ENCODE measurements around the gene IQGAP2.
A peak's percentile ranks its signal among the peaks of the same experiment; 100 is the strongest.
"Not testable (repeated sequence)": the region's sequence is repeated elsewhere in the genome, so short reads cannot be mapped to it uniquely, and the experiment has no call there.

IQGAP2 gene

DNA sequence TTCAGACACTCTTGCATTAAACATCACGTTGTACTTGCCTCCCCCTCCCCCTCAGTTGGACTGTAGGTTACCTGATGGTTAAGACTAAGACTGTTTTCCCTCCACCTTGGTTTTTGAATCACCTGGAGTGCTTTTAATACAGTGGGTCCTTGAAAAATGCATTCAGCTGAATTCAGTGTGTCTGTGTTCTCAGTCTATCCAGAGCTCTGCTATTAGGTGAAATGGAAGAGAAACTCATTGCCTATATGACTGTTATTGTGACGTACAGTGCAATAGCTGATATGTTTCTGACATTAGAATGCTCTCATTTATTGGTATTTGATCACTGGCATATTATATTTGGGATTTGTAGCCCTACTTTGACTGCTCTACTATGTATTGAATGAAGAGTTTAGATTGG, 111.6 kb downstream of the IQGAP2 start:
- Histone ChIP-seq H3K4me3 (no peak overlapping the region), H3K9me3 (ENCODE audit: low read depth, low read length) (no peaks in the 10 kb centered on the region), H3K27ac (no peak overlapping the region), H3K36me3 (ENCODE audit: insufficient read depth, low read length) (no peaks in the 10 kb centered on the region), H3K9ac (ENCODE audit: insufficient read length) (no peak overlapping the region)
- no peak for DNase-seq (ENCODE audit: low read depth, low spot score)
- TF ChIP-seq EZH2 (IDR thresholded peaks at IDR 0.05) (no peak), FOXP2 (optimal IDR thresholded peaks at IDR 0.05; ENCODE audit: control extremely low read depth, extremely low read length, insufficient read depth) (no peak), POLR2AphosphoS5 (IDR thresholded peaks at IDR 0.05; ENCODE audit: borderline replicate concordance, low read depth, low read length) (no peak)

DNA sequence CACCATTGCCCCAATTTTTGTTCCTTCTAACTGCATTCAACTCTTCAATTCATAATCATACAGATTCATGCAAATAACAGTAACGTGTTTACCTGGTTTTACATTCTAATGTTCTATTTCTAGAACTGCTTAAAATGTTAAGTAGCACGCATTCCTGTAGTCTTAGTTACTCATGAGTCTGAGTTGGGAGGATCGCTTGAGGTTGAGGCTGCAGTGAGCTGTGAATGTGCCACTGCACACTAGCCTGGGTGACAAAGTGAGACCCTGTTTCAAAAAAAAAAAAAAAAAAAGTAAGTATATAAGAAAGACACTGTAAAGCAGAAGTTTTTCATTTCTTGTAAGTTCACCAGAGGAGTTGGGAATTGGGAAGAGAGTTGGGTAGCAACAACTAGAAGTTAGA, 114.2 kb downstream of the IQGAP2 start:
- no peak for DNase-seq (ENCODE audit: low read depth, low spot score)
- no peaks in the 10 kb centered on the region for H3K36me3 ChIP-seq (ENCODE audit: insufficient read depth, low read length)
- H3K9ac ChIP-seq (ENCODE audit: insufficient read length) = no peak overlapping the region
- TF ChIP-seq FOXP2 (optimal IDR thresholded peaks at IDR 0.05; ENCODE audit: control extremely low read depth, extremely low read length, insufficient read depth) (no peak), EZH2 (IDR thresholded peaks at IDR 0.05) (no peak), POLR2AphosphoS5 (IDR thresholded peaks at IDR 0.05; ENCODE audit: borderline replicate concordance, low read depth, low read length) (no peak)
- H3K9me3 ChIP-seq (ENCODE audit: low read depth, low read length) = no peaks in the 10 kb centered on the region
- H3K4me3 ChIP-seq = no peak overlapping the region
- no peak overlapping the region for H3K27ac ChIP-seq

DNA sequence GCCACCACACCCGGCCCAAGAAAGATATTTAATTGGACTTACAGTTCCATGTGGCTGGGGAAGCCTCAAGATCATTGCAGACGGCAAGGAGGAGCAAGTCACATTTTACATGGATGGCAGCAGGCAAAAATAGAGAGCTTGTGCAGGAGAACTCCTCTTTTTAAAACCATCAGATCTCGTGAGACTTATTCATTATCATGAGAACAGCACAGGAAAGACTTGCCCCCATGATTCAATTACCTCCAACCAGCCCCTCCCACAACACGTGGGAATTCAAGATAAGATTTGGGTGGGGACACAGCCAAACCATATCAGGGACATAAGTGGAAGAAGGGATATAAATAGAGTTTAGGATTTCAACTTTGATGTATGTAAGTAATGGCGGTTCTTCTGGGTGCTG, 115.2 kb downstream of the IQGAP2 start:
- DNase-seq (ENCODE audit: low read depth, low spot score) = not testable (repeated sequence)

DNA sequence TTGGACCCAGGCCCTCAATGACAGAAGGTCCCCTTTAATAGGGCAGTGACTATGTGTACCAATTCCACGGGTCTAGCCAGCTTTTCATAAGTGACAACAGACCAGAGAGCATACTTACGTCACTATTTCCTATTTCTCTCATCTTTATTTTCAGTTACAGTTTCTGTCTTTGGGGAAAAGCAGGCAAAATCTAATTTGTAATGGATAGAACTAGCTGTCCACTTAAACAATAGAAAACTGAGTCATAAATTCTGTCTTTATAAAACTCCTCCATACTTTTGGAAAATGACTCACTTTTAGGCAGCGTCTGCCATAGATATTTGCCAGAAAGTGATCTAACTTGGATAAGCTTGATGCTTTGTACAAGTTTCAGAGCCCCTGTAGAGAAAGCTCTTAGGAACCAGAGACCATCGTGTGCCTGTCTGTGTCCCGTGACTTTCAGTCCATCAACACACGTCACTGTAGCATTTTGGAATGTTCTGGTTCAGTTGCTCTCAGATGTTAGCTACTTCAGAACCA, 118.2 kb downstream of the IQGAP2 start:
- DNase-seq (ENCODE audit: low read depth, low spot score) = no peak
- H3K27ac ChIP-seq = no peak overlapping the region
- no peaks in the 10 kb centered on the region for H3K36me3 ChIP-seq (ENCODE audit: insufficient read depth, low read length)
- no peak overlapping the region for H3K4me3 ChIP-seq
- H3K9me3 ChIP-seq (ENCODE audit: low read depth, low read length) = no peaks in the 10 kb centered on the region
- TF ChIP-seq POLR2AphosphoS5 (IDR thresholded peaks at IDR 0.05; ENCODE audit: borderline replicate concordance, low read depth, low read length) (no peak), FOXP2 (optimal IDR thresholded peaks at IDR 0.05; ENCODE audit: control extremely low read depth, extremely low read length, insufficient read depth) (no peak), EZH2 (IDR thresholded peaks at IDR 0.05) (no peak)
- no peak overlapping the region for H3K9ac ChIP-seq (ENCODE audit: insufficient read length)

More for the DNA sequence above, 115.2 kb downstream of the IQGAP2 start:
- H3K36me3 ChIP-seq (ENCODE audit: insufficient read depth, low read length); H3K9me3 ChIP-seq (ENCODE audit: low read depth, low read length); H3K27ac ChIP-seq; H3K4me3 ChIP-seq; H3K9ac ChIP-seq (ENCODE audit: insufficient read length): not testable (repeated sequence)

DNA sequence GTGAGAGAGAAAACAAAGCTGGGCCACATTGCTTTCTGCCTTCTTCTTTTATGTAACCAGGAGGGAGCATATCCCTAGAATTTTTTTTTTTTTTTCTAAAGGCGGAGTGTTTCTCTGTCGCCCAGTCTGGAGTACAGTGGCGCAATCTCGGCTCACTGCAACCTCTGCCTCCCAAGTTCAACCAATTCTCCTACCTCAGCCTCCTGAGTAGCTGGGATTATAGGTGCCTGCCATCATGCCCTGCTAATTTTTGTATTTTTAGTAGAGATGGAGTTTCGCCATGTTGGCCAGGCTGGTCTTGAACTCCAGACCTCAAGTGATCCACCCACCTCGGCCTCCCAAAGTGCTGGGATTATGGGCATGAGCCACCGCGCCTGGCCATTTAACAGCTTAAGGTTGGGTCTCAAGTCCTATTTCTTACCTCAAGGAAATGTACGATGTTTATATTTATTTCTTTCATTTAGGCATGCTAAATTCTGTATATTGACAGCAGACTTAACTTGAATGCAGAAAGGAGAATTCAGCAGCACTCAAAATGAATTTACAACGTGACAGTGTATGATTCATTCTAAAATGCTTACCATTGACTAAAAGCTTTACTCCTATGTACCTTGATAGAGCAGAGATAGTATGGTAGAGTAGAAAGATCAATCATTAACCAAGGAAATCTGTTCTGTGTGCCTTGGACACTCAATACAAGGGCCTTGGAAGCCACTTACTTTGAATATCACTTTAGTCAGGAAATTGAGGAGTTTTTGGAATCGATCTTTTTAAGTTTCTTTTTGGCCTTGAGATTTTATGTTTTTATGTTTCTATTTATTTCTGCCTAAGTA, 119.2 kb downstream of the IQGAP2 start:
- no peaks in the 10 kb centered on the region for H3K36me3 ChIP-seq (ENCODE audit: insufficient read depth, low read length)
- no peak overlapping the region for H3K27ac ChIP-seq
- TF ChIP-seq EZH2 (IDR thresholded peaks at IDR 0.05) = no peak
- no peak for TF ChIP-seq POLR2AphosphoS5 (IDR thresholded peaks at IDR 0.05; ENCODE audit: borderline replicate concordance, low read depth, low read length)
- no peak for TF ChIP-seq FOXP2 (optimal IDR thresholded peaks at IDR 0.05; ENCODE audit: control extremely low read depth, extremely low read length, insufficient read depth)
- DNase-seq (ENCODE audit: low read depth, low spot score) = no peak
- H3K4me3 ChIP-seq = no peak overlapping the region
- no peak overlapping the region for H3K9ac ChIP-seq (ENCODE audit: insufficient read length)
- no peaks in the 10 kb centered on the region for H3K9me3 ChIP-seq (ENCODE audit: low read depth, low read length)

GRCh38 chr5:76524101-76524835, 121.2 kb downstream of the IQGAP2 start:
- H3K9me3 ChIP-seq (ENCODE audit: low read depth, low read length) = no peaks in the 10 kb centered on the region
- H3K9ac ChIP-seq (ENCODE audit: insufficient read length) = peak overlapping the region; percentile 57
- no peaks in the 10 kb centered on the region for H3K36me3 ChIP-seq (ENCODE audit: insufficient read depth, low read length)
- no peak for DNase-seq (ENCODE audit: low read depth, low spot score)
- H3K27ac ChIP-seq = peak overlapping the region; percentile 94
- peak overlapping the region; percentile 68 for H3K4me3 ChIP-seq
- TF ChIP-seq FOXP2 (optimal IDR thresholded peaks at IDR 0.05; ENCODE audit: control extremely low read depth, extremely low read length, insufficient read depth) = no peak
- TF ChIP-seq EZH2 (IDR thresholded peaks at IDR 0.05) = no peak
- no peak for TF ChIP-seq POLR2AphosphoS5 (IDR thresholded peaks at IDR 0.05; ENCODE audit: borderline replicate concordance, low read depth, low read length)

DNA sequence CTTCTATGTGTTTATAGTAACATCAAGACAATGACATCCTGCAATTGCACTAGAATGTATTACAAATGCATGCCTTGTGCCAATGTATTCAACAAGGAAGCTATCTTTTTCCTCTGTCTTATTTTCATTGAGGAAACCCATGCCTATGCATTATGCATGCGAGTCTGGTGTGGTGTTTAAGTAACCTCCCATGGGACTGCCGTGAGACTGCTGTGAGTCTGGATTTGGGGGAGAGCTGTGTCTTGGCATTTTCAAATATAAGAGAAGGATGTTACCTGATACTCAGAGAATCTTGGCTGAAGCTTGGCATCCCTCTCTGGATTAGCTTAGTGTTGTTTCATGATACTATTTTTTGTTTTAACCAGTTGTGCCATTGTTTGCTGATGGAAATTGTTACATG, 121.8 kb downstream of the IQGAP2 start:
- H3K4me3 ChIP-seq = peak overlapping the region; percentile 68
- no peaks in the 10 kb centered on the region for H3K9me3 ChIP-seq (ENCODE audit: low read depth, low read length)
- H3K36me3 ChIP-seq (ENCODE audit: insufficient read depth, low read length) = no peaks in the 10 kb centered on the region
- H3K9ac ChIP-seq (ENCODE audit: insufficient read length) = peak overlapping the region; percentile 57
- peak; percentile 99 for DNase-seq (ENCODE audit: low read depth, low spot score)
- peak overlapping the region; percentile 94 for H3K27ac ChIP-seq
- no peak for TF ChIP-seq EZH2 (IDR thresholded peaks at IDR 0.05)
- TF ChIP-seq POLR2AphosphoS5 (IDR thresholded peaks at IDR 0.05; ENCODE audit: borderline replicate concordance, low read depth, low read length) = peak; percentile 41; the same call in 1 of the 2 replicates
- TF ChIP-seq FOXP2 (optimal IDR thresholded peaks at IDR 0.05; ENCODE audit: control extremely low read depth, extremely low read length, insufficient read depth) = no peak

- TF ChIP-seq POLR2AphosphoS5 (IDR thresholded peaks at IDR 0.05; ENCODE audit: borderline replicate concordance, low read depth, low read length) (no peak), EZH2 (IDR thresholded peaks at IDR 0.05) (no peak), FOXP2 (optimal IDR thresholded peaks at IDR 0.05; ENCODE audit: control extremely low read depth, extremely low read length, insufficient read depth) (no peak)
- H3K36me3 ChIP-seq (ENCODE audit: insufficient read depth, low read length) = no peaks in the 10 kb centered on the region
- no peak overlapping the region for H3K4me3 ChIP-seq
- no peak overlapping the region for H3K9ac ChIP-seq (ENCODE audit: insufficient read length)
- H3K9me3 ChIP-seq (ENCODE audit: low read depth, low read length) = no peaks in the 10 kb centered on the region
- no peak overlapping the region for H3K27ac ChIP-seq
- no peak for DNase-seq (ENCODE audit: low read depth, low spot score)
Observed at GRCh38 chr5:76525956-76526355, 122.9 kb downstream of the IQGAP2 start.
